Upper lobe of right lung (tissue), 1 donor: ENCODE data around the gene COL13A1. TPM values are rescaled to one million over a fixed set of nuclear protein-coding genes. Genes with fewer than 3 reads are reported as not detected.
A peak's percentile ranks its signal among the peaks of the same experiment; 100 is the strongest.

Source experiments
- ATAC-seq: fragments of 200-7000 bp; cut with Tn5 transposase; one replicate; pipeline ENCODE4 v1.9.1; 2020; ENCODE audit warnings: mild to moderate bottlenecking, moderate library complexity
- DNase-seq: peaks from one replicate; pipeline ENCODE4 v3.0.0-alpha.2; 2020
- H3K27ac ChIP-seq: fragments of 200-600 bp; one replicate; pipeline ENCODE4 v1.8.0; 2022
- H3K27me3 ChIP-seq: fragments of 200-600 bp; one replicate; pipeline ENCODE4 v1.8.0; 2022; ENCODE audit warnings: mild to moderate bottlenecking
- H3K36me3 ChIP-seq: fragments of 200-600 bp; one replicate; pipeline ENCODE4 v1.8.0; 2022
- H3K4me1 ChIP-seq: fragments of 200-600 bp; one replicate; pipeline ENCODE4 v1.8.0; 2022
- H3K4me3 ChIP-seq: fragments of 200-600 bp; one replicate; pipeline ENCODE4 v1.8.0; 2022; ENCODE audit warnings: mild to moderate bottlenecking
- H3K9me3 ChIP-seq: fragments of 200-600 bp; one replicate; pipeline ENCODE4 v1.8.0; 2022
- CTCF ChIP-seq: fragments of 200-600 bp; IDR thresholded peaks from one replicate; pipeline ENCODE4 v1.8.0; 2022; ENCODE audit warnings: antibody characterized with exemption
- intact Hi-C: fragments of 100-400 bp; cut with DNase I; formaldehyde crosslinking; loops from one replicate; pipeline ENCODE4 v1.11.0; 2022
- total RNA-seq: library from RNA; stranded (reverse); fragmentation: NEBNext Ultra II Directional; extraction: Animal tissue kit (Norgen Biotek cat#: 25700); gene quantifications from one replicate; pipeline ENCODE4 v1.2.1, GENCODE V29; 2021
- donor health status: DM: no; HTN: yes; CAD: no; lungs with severe emphysema.

COL13A1 gene
- total RNA-seq, 1 donor from 2014 or later, result 13.5 TPM

- TF ChIP-seq CTCF, result no peak
- Histone ChIP-seq H3K27ac (no peak overlapping the region), H3K4me1 (peaks cover 29% of the 10 kb centered on the region), H3K4me3 (no peak overlapping the region), H3K27me3 (no peaks in the 10 kb centered on the region), H3K36me3 (no peaks in the 10 kb centered on the region), H3K9me3 (no peaks in the 10 kb centered on the region)
- no peak for ATAC-seq
- no peak for DNase-seq
- intact Hi-C loops, result no loop called here
These were observed 112.1 kb downstream of the COL13A1 start for GRCh38 chr10:69913606-69914382.

- Histone ChIP-seq H3K9me3 (no peaks in the 10 kb centered on the region), H3K27ac (no peak overlapping the region), H3K27me3 (no peaks in the 10 kb centered on the region), H3K4me3 (no peak overlapping the region), H3K36me3 (no peaks in the 10 kb centered on the region), H3K4me1 (peaks cover 29% of the 10 kb centered on the region)
- DNase-seq (peak; percentile 81), ATAC-seq (peak; percentile 83)
- TF ChIP-seq CTCF, result peak; percentile 95
- intact Hi-C loops, result no loop called here
These were observed 112.9 kb downstream of the COL13A1 start for GRCh38 chr10:69914398-69915214.

GRCh38 chr10:69915215-69915560 lies 113.5 kb downstream of the COL13A1 start:
- no peak for TF ChIP-seq CTCF
- no peak overlapping the region for H3K27ac ChIP-seq
- H3K4me3 ChIP-seq, result no peak overlapping the region
- no peaks in the 10 kb centered on the region for H3K9me3 ChIP-seq
- peaks cover 29% of the 10 kb centered on the region for H3K4me1 ChIP-seq
- no peaks in the 10 kb centered on the region for H3K36me3 ChIP-seq
- no peaks in the 10 kb centered on the region for H3K27me3 ChIP-seq
- intact Hi-C loops, result no loop called here
- ATAC-seq (no peak), DNase-seq (no peak)

GRCh38 chr10:69916118-69916517 lies 114.4 kb downstream of the COL13A1 start:
- intact Hi-C loops, result no loop called here
- Histone ChIP-seq H3K9me3 (no peaks in the 10 kb centered on the region), H3K4me1 (peaks cover 21% of the 10 kb centered on the region), H3K36me3 (no peaks in the 10 kb centered on the region), H3K27me3 (no peaks in the 10 kb centered on the region), H3K27ac (no peak overlapping the region), H3K4me3 (no peak overlapping the region)
- no peak for TF ChIP-seq CTCF
- DNase-seq (no peak), ATAC-seq (no peak)

DNA sequence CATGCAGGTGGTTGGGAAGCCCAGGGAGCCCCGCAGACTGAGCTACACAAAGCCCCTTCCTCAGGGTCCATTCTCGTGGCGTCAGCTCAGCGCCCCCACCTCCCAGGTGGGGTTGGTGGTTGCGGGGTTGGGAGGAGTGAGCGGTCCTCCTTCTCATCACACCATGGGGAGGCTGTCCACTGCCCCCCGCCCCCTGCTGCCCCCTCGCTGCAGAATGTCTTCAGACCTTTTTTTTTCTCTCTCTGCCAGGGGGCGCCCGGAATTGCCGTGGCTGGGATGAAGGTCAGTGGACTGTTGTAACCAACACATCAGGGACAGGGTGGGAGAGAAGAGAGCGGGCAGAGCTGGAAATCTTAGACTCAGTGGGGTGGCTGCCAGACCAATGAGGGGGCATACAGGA lies 116.3 kb downstream of the COL13A1 start:
- intact Hi-C loops, result no loop called here
- DNase-seq, result no peak
- no peak overlapping the region for H3K27ac ChIP-seq

More for the DNA sequence above, 116.3 kb downstream of the COL13A1 start:
- H3K27me3 ChIP-seq, result no peaks in the 10 kb centered on the region
- H3K36me3 ChIP-seq, result no peaks in the 10 kb centered on the region
- no peak for ATAC-seq
- no peaks in the 10 kb centered on the region for H3K9me3 ChIP-seq
- no peak overlapping the region for H3K4me3 ChIP-seq
- H3K4me1 ChIP-seq, result peaks cover 2% of the 10 kb centered on the region
- TF ChIP-seq CTCF, result no peak
